ENCODE data around the gene CILP.

GRCh38 chr15:65198571-65198970 is 12.7 kb downstream of the CILP start:
- TF ChIP-seq CTCF (IDR thresholded peaks at IDR 0.05; ENCODE audit: insufficient read depth, low read length, poor library complexity, severe bottlenecking) (no peak), EZH2phosphoT487 (conservative IDR thresholded peaks at IDR 0.05; ENCODE audit: low read length) (no peak)

All from SU-DHL-6 (cell line).